ENCODE measurements around the gene IRF2.

IRF2 gene

GRCh38 chr4:184459413-184459812 is 14.9 kb downstream of the IRF2 start:
- TF ChIP-seq CTCF (IDR thresholded peaks at IDR 0.05; ENCODE audit: insufficient read depth, missing control alignments): no peak
- no peak for FAIRE-seq
- DNase-seq (ENCODE audit: insufficient read length, low spot score): no peak

- FAIRE-seq: no peak
- no peak for TF ChIP-seq CTCF (IDR thresholded peaks at IDR 0.05; ENCODE audit: insufficient read depth, missing control alignments)
- DNase-seq (ENCODE audit: insufficient read length, low spot score): no peak
These were observed 16.7 kb downstream of the IRF2 start for GRCh38 chr4:184457535-184458249.

- FAIRE-seq (no peak), DNase-seq (ENCODE audit: insufficient read length, low spot score) (no peak)
- no peak for TF ChIP-seq CTCF (IDR thresholded peaks at IDR 0.05; ENCODE audit: insufficient read depth, missing control alignments)
These were observed 18.0 kb downstream of the IRF2 start for GRCh38 chr4:184456337-184456736.

GRCh38 chr4:184455299-184455698 is 19.1 kb downstream of the IRF2 start:
- FAIRE-seq: no peak
- no peak for DNase-seq (ENCODE audit: insufficient read length, low spot score)
- TF ChIP-seq CTCF (IDR thresholded peaks at IDR 0.05; ENCODE audit: insufficient read depth, missing control alignments): no peak

GRCh38 chr4:184453365-184454160 is 20.8 kb downstream of the IRF2 start:
- FAIRE-seq (no peak), DNase-seq (ENCODE audit: insufficient read length, low spot score) (no peak)
- no peak for TF ChIP-seq CTCF (IDR thresholded peaks at IDR 0.05; ENCODE audit: insufficient read depth, missing control alignments)

GRCh38 chr4:184452740-184453139 is 21.6 kb downstream of the IRF2 start:
- no peak for TF ChIP-seq CTCF (IDR thresholded peaks at IDR 0.05; ENCODE audit: insufficient read depth, missing control alignments)
- DNase-seq (ENCODE audit: insufficient read length, low spot score) (no peak), FAIRE-seq (no peak)

GRCh38 chr4:184451726-184452125 is 22.6 kb downstream of the IRF2 start:
- FAIRE-seq (no peak), DNase-seq (ENCODE audit: insufficient read length, low spot score) (no peak)
- TF ChIP-seq CTCF (IDR thresholded peaks at IDR 0.05; ENCODE audit: insufficient read depth, missing control alignments): no peak
